IMR-90 (cell line): ENCODE results near the gene CADM4. TPM values are rescaled to one million over a fixed set of nuclear protein-coding genes. Genes with fewer than 3 reads are reported as not detected.

Source experiments
- microRNA-seq, 2 experiments: library from miRNA; stranded (forward) in 1 of 2; unstranded in 1 of 2; fragments of 10-50 nt in 1 of 2; fragments of <30 nt in 1 of 2; gene quantifications in 1 of 2; microRNA quantifications in 1 of 2; one replicate each; pipeline versions ENCODE3 to v1.1.0; 2013 to 2020; ENCODE audit not compliant: insufficient read depth in 1 of 2, insufficient read length in 1 of 2, unreplicated experiment in 1 of 2
- polyA plus RNA-seq, 3 experiments: library from polyadenylated mRNA; depleted of rRNA; stranded (reverse); fragments of >200 nt; gene quantifications; 2 replicates each; pipeline ENCODE4 v1.2.3, GENCODE V29; 2012; ENCODE audit warnings: low replicate concordance in 1 of 3
- small RNA-seq, 5 experiments: library from RNA; depleted of rRNA; stranded (forward); fragments of <200 nt; gene quantifications; one replicate each; pipeline ENCODE3, GENCODE V24; 2012
- total RNA-seq: library from RNA; depleted of rRNA; stranded (reverse); fragments of >200 nt; gene quantifications from 2 replicates; pipeline ENCODE4 v1.2.3, GENCODE V29; 2012; rRNA removed

CADM4 gene
- total and polyA plus RNA-seq, 2 of the 4 experiments (the other 2 are of a cell fraction): 2.0 to 4.9 TPM

Small RNA genes within 50 kb of the gene (microRNA-seq; reads per million reads assigned to microRNA genes)
- gene RN7SL368P (ENCODE audit: insufficient read depth, insufficient read length): not detected

Small RNA genes within 50 kb of the gene (small RNA-seq; reads per million reads assigned to genes)
- 0 reads per million in 5 experiments for gene RN7SL368P

Other genes starting within 250 kb of the CADM4 start
- gene TEX101, start 225.0 kb downstream of the CADM4 start, total RNA-seq: not detected in 2 replicates
- gene TEX101, start 225.0 kb downstream of the CADM4 start, polyA plus RNA-seq (2012; rRNA removed): not detected in 2 replicates
- gene LYPD3, start 174.2 kb downstream of the CADM4 start, total RNA-seq: 0.18 TPM in 1 of 2 replicates, not detected in the other
- gene LYPD3, start 174.2 kb downstream of the CADM4 start, polyA plus RNA-seq (2012; rRNA removed): 1.1 TPM in 2 replicates
- gene PHLDB3, start 135.1 kb downstream of the CADM4 start, total RNA-seq: 2.9 and 3.3 TPM in 2 replicates
- 10.6 and 12.4 TPM in 2 replicates for gene PHLDB3, start 135.1 kb downstream of the CADM4 start, polyA plus RNA-seq (2012; rRNA removed)
- gene ETHE1, start 112.6 kb downstream of the CADM4 start, total RNA-seq: 141 and 161 TPM in 2 replicates
- 233 and 249 TPM in 2 replicates for gene ETHE1, start 112.6 kb downstream of the CADM4 start, polyA plus RNA-seq (2012; rRNA removed)
- not detected in 2 replicates for gene ZNF575, start 106.7 kb downstream of the CADM4 start, total RNA-seq
- 0.77 and 0.87 TPM in 2 replicates for gene ZNF575, start 106.7 kb downstream of the CADM4 start, polyA plus RNA-seq (2012; rRNA removed)
- 12.2 and 12.5 TPM in 2 replicates for gene XRCC1, start 64.3 kb downstream of the CADM4 start, total RNA-seq
- gene XRCC1, start 64.3 kb downstream of the CADM4 start, polyA plus RNA-seq (2012; rRNA removed): 21.3 and 25.9 TPM in 2 replicates
- 0.54 and 0.83 TPM in 2 replicates for gene PINLYP, start 64.0 kb downstream of the CADM4 start, total RNA-seq
- 1.0 and 1.4 TPM in 2 replicates for gene PINLYP, start 64.0 kb downstream of the CADM4 start, polyA plus RNA-seq (2012; rRNA removed)
- gene IRGQ, start 43.7 kb downstream of the CADM4 start, total RNA-seq: 9.0 and 10.8 TPM in 2 replicates
- gene IRGQ, start 43.7 kb downstream of the CADM4 start, polyA plus RNA-seq (2012; rRNA removed): 6.8 and 9.9 TPM in 2 replicates
- 8.6 and 13.8 TPM in 2 replicates for gene ZNF576, start 43.3 kb downstream of the CADM4 start, total RNA-seq
- gene ZNF576, start 43.3 kb downstream of the CADM4 start, polyA plus RNA-seq (2012; rRNA removed): 19.5 and 24.9 TPM in 2 replicates
- gene SRRM5, start 27.8 kb downstream of the CADM4 start, total RNA-seq: not detected in 2 replicates
- gene SRRM5, start 27.8 kb downstream of the CADM4 start, polyA plus RNA-seq (2012; rRNA removed): 0.10 TPM in 2 replicates
- 9.9 and 10.3 TPM in 2 replicates for gene ZNF428, start 20.2 kb downstream of the CADM4 start, total RNA-seq
- 32.3 and 45.4 TPM in 2 replicates for gene ZNF428, start 20.2 kb downstream of the CADM4 start, polyA plus RNA-seq (2012; rRNA removed)
- gene PLAUR, start 30.3 kb upstream of the CADM4 start, total RNA-seq: 112 and 115 TPM in 2 replicates
- 263 and 328 TPM in 2 replicates for gene PLAUR, start 30.3 kb upstream of the CADM4 start, polyA plus RNA-seq (2012; rRNA removed)
- gene IRGC, start 76.2 kb upstream of the CADM4 start, total RNA-seq: not detected in 2 replicates
- gene IRGC, start 76.2 kb upstream of the CADM4 start, polyA plus RNA-seq (2012; rRNA removed): not detected in 2 replicates
- 4.8 and 5.8 TPM in 2 replicates for gene SMG9, start 115.1 kb upstream of the CADM4 start, total RNA-seq
- gene SMG9, start 115.1 kb upstream of the CADM4 start, polyA plus RNA-seq (2012; rRNA removed): 21.4 and 24.3 TPM in 2 replicates
- 0.54 and 0.83 TPM in 2 replicates for gene KCNN4, start 141.1 kb upstream of the CADM4 start, total RNA-seq
- 0.99 and 1.2 TPM in 2 replicates for gene KCNN4, start 141.1 kb upstream of the CADM4 start, polyA plus RNA-seq (2012; rRNA removed)
- under 0.01 and 0.36 TPM in 2 replicates for gene LYPD5, start 162.6 kb upstream of the CADM4 start, total RNA-seq
- gene LYPD5, start 162.6 kb upstream of the CADM4 start, polyA plus RNA-seq (2012; rRNA removed): 0.27 and 0.31 TPM in 2 replicates
- 5.0 and 10.3 TPM in 2 replicates for gene ZNF283, start 187.5 kb upstream of the CADM4 start, total RNA-seq
- gene ZNF283, start 187.5 kb upstream of the CADM4 start, polyA plus RNA-seq (2012; rRNA removed): 1.2 and 2.1 TPM in 2 replicates
- gene ZNF404, start 244.1 kb upstream of the CADM4 start, total RNA-seq: 1.1 and 2.2 TPM in 2 replicates
- gene ZNF404, start 244.1 kb upstream of the CADM4 start, polyA plus RNA-seq (2012; rRNA removed): 2.9 and 3.2 TPM in 2 replicates